Endothelial cell of umbilical vein (primary cell): Measurements from ENCODE around the gene TRMT2A. TPM values are rescaled to one million over a fixed set of nuclear protein-coding genes. Genes with fewer than 3 reads are reported as not detected.
"Not testable (repeated sequence)": the region's sequence is repeated elsewhere in the genome, so short reads cannot be mapped to it uniquely, and the experiment has no call there.

Experiments used
- BruUV-seq: library from RNA; stranded (reverse); fragments of 400-500 nt; replicated peaks from 2 replicates; lab custom pipeline; 2021; lab: Mats Ljungman, UMichigan
- CTCF ChIA-PET: fragments of 300-600, 350-600 bp; sonication (Branson Sonifier 250); formaldehyde crosslinking; loops from one replicate; lab custom pipeline; 2021; ENCODE audit warnings: antibody characterized with exemption, inconsistent platforms; lab: Charles Lee
- POLR2A ChIA-PET: fragments of 300-600, 350-600 bp; sonication (Branson Sonifier 250); formaldehyde crosslinking; loops from one replicate; lab custom pipeline; 2021; ENCODE audit warnings: antibody characterized with exemption, inconsistent platforms; lab: Charles Lee
- DNase-seq: peaks from one replicate; pipeline ENCODE4 v3.0.0-alpha.2; 2011; ENCODE audit warnings: low read depth, low spot score
- FAIRE-seq: peaks from 2 replicates; lab custom pipeline; 2011; peaks lifted over from hg19 to GRCh38; lab: Jason Lieb, UNC
- H2AFZ ChIP-seq: 2 replicates; pipeline ENCODE4 v1.6.0; 2012; ENCODE audit warnings: low read depth, low read length, control low read depth, inconsistent platforms
- H3K27ac ChIP-seq: 2 replicates; pipeline ENCODE4 v1.5.1; 2011; ENCODE audit warnings: low read depth, mild to moderate bottlenecking, control low read depth, low read length, moderate library complexity; ENCODE audit not compliant: insufficient read depth
- H3K27me3 ChIP-seq, 2 experiments: 2 replicates each; pipeline versions ENCODE4 v1.6.0 to v1.6.1; 2011; ENCODE audit warnings: low read length in 2 of 2, mixed read lengths in 1 of 2; ENCODE audit not compliant: control insufficient read depth in 2 of 2, insufficient read depth in 2 of 2
- H3K36me3 ChIP-seq, 2 experiments: 2 replicates in 1 of 2; 3 replicates in 1 of 2; pipeline ENCODE4 v1.5.1; 2011; ENCODE audit warnings: low read length in 2 of 2, mild to moderate bottlenecking in 1 of 2, moderate library complexity in 1 of 2; ENCODE audit not compliant: control insufficient read depth in 2 of 2, insufficient read depth in 2 of 2; ENCODE audit errors: extremely low read depth in 1 of 2
- H3K4me1 ChIP-seq: 3 replicates; pipeline ENCODE4 v1.5.1; 2011; ENCODE audit warnings: mild to moderate bottlenecking, low read length; ENCODE audit not compliant: control insufficient read depth, insufficient read depth; ENCODE audit errors: extremely low read depth
- H3K4me2 ChIP-seq: 2 replicates; pipeline ENCODE4 v1.6.1; 2011; ENCODE audit warnings: low read length, control low read depth, mixed read lengths; ENCODE audit not compliant: insufficient read depth
- H3K4me3 ChIP-seq, 3 experiments: fragments of 200-600 bp in 1 of 3; sonication (generic), shearing (Covaris generic) in 1 of 3; replicated peaks in 1 of 3; 2 replicates each; pipeline ENCODE4 v1.5.1; 2011 to 2016; ENCODE audit warnings: control low read depth in 3 of 3, low read length in 3 of 3, mild to moderate bottlenecking in 2 of 3, inconsistent platforms in 1 of 3, low read depth in 1 of 3, moderate library complexity in 1 of 3; ENCODE audit not compliant: insufficient read depth in 1 of 3
- H3K79me2 ChIP-seq: 2 replicates; pipeline ENCODE4 v1.6.0; 2012; ENCODE audit warnings: low read length, inconsistent platforms; ENCODE audit not compliant: control insufficient read depth, insufficient read depth
- H3K9ac ChIP-seq: replicated peaks from 2 replicates; pipeline ENCODE3; 2011; ENCODE audit warnings: low read length, control low read depth; ENCODE audit not compliant: insufficient read depth; ENCODE audit errors: extremely low read depth
- H3K9me1 ChIP-seq: replicated peaks from 3 replicates; pipeline ENCODE4 v1.6.0; 2011; ENCODE audit warnings: mild to moderate bottlenecking, low read length; ENCODE audit not compliant: control insufficient read depth, insufficient read depth; ENCODE audit errors: extremely low read depth
- H3K9me3 ChIP-seq: replicated peaks from 2 replicates; pipeline ENCODE4 v1.5.1; 2012; ENCODE audit warnings: low read length, inconsistent platforms; ENCODE audit not compliant: control insufficient read depth, insufficient read depth
- H4K20me1 ChIP-seq: replicated peaks from 2 replicates; pipeline ENCODE3; 2011; ENCODE audit warnings: mild to moderate bottlenecking, low read length; ENCODE audit not compliant: control insufficient read depth, insufficient read depth; ENCODE audit errors: extremely low read depth
- EZH2 ChIP-seq: IDR thresholded peaks from 2 replicates; pipeline ENCODE4 v1.6.1; 2012; ENCODE audit warnings: borderline replicate concordance, low read depth, mild to moderate bottlenecking, moderate library complexity, low read length, inconsistent platforms; ENCODE audit not compliant: severe bottlenecking
- FOS ChIP-seq: IDR thresholded peaks from 2 replicates; pipeline ENCODE4 v1.6.1; 2011; ENCODE audit warnings: mild to moderate bottlenecking, low read length, moderate library complexity, borderline replicate concordance; ENCODE audit not compliant: insufficient read depth
- GATA2 ChIP-seq: IDR thresholded peaks from 2 replicates; pipeline ENCODE4 v1.7.0; 2011; ENCODE audit warnings: low read depth, mild to moderate bottlenecking, moderate library complexity, mixed read lengths, low read length; ENCODE audit not compliant: insufficient read length, insufficient read depth
- JUN ChIP-seq: IDR thresholded peaks from 2 replicates; pipeline ENCODE4 v1.6.1; 2011; ENCODE audit warnings: borderline replicate concordance, low read depth; ENCODE audit not compliant: insufficient read length, insufficient read depth
- MYC ChIP-seq: IDR thresholded peaks from one replicate; pipeline ENCODE4 v1.6.1; 2011; ENCODE audit warnings: mild to moderate bottlenecking, low read depth, low read length
- POLR2A ChIP-seq: IDR thresholded peaks from 2 replicates; pipeline ENCODE4 v1.6.1; 2012; ENCODE audit warnings: low read depth, mild to moderate bottlenecking, control low read depth, low read length
- POLR2AphosphoS5 ChIP-seq: IDR thresholded peaks from 2 replicates; pipeline ENCODE4 v1.6.1; 2012; ENCODE audit warnings: low read depth, mild to moderate bottlenecking, control low read depth, low read length, moderate library complexity; ENCODE audit not compliant: insufficient read depth
- dilution Hi-C: fragments of 300-500 bp; cut with MboI; formaldehyde crosslinking; loops from one replicate; pipeline ENCODE4 v1.15.0; 2019; ENCODE audit warnings: low sequenced_read_pairs; ENCODE audit not compliant: extremely low pct_ligation_motif_present
- intact Hi-C: fragments of 100-400 bp; cut with micrococcal nuclease; formaldehyde crosslinking; loops from one replicate; pipeline ENCODE4 v1.10.0; 2022
- polyA plus RNA-seq, 4 experiments: library from polyadenylated mRNA; depleted of rRNA in 3 of 4; stranded (reverse) in 3 of 4; unstranded in 1 of 4; fragments of >200 nt; gene quantifications; 2 replicates each; pipeline versions ENCODE4 v1.2.1 to v1.2.3, GENCODE V29; 2011 to 2012; ENCODE audit warnings: missing spikeins in 1 of 4
- total RNA-seq: library from RNA; stranded (reverse); gene quantifications from 2 replicates; pipeline ENCODE4 v1.2.3, GENCODE V29; 2021
- TF ChIP-seq, protein P1 (sequence below): IDR thresholded peaks from 2 replicates; pipeline ENCODE4 v1.6.1; 2011; ENCODE audit not compliant: insufficient read depth, insufficient read length
- TF ChIP-seq, protein P2 (sequence below), 2 donors: IDR thresholded peaks; 1 replicate in 1 of 2; 2 replicates in 1 of 2; pipeline ENCODE4 v1.5.1; 2011; ENCODE audit warnings: low read length in 2 of 2, mild to moderate bottlenecking in 2 of 2, moderate library complexity in 2 of 2, control low read depth in 1 of 2, inconsistent platforms in 1 of 2, low read depth in 1 of 2; ENCODE audit not compliant: insufficient read depth in 1 of 2; ENCODE audit errors: extremely low read depth in 1 of 2

TRMT2A gene
- total and polyA plus RNA-seq, 2 donors (not counting 3 experiments of a cell fraction or from before 2014, with no cell fraction given): 51.2 to 61.9 TPM

DNA sequence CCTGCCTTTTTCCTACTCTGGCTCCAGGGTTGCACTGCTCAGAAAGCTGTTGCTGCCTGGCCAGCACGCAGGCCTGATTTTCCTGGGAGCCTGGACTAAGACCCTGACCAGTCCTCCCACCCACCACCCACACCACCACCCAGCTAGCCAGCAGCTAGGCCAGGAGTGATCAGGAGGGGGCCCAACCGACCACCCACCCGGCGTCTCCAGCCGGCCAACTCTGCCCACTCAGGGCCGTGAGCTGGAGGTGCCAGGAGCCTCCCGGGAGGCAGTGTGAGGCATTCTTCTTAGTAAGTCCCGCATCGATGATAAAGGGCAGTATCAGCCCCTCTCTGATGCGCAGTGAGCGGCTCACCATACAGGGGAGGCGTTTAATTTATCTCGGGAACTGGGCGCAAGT is 42.5 kb upstream of the TRMT2A start:
- H3K4me2 ChIP-seq, H3K36me3 ChIP-seq, H4K20me1 ChIP-seq, dilution Hi-C loops, H3K4me1 ChIP-seq, BruUV-seq, H3K4me3 ChIP-seq, H3K27ac ChIP-seq, H3K79me2 ChIP-seq, H3K9ac ChIP-seq, H2AFZ ChIP-seq, H3K9me3 ChIP-seq, DNase-seq, H3K27me3 ChIP-seq, FAIRE-seq, H3K9me1 ChIP-seq: not testable (repeated sequence)
- intact Hi-C loops: loop anchor here (5.0 kb wide), 2 partner anchors 48 to 298 kb away; no protein-coding TSS in a partner anchor
- ChIA-PET CTCF (interaction anchor here (0.6 to 1.9 kb wide), 5 partner anchors 68 to 366 kb away, joined by 3 to 7 read pairs (median 3); no protein-coding TSS in a partner anchor), POLR2A (interaction anchor here (0.6 kb wide), 1 partner anchor 32 kb away, joined by 3 read pairs; no protein-coding TSS in a partner anchor)

DNA sequence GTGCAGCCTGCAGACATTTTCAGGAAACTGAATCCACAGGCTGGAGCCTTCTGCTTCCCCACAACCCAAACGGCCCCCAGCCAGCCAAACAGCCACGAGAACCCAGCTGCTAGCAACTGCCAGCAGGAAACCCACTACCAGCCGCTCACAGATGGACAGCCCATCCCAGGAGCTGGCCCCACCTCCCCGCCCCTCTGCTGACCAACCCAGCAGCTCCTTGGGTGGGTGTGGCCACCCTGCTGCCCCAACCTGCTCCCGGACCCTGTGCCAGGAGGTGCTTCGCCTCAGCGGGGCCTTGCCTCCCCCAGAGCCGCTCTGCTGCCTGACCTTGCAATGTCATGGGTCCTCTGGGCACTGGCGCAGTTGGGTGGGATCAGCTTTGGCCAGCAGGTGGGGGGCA is 42.0 kb upstream of the TRMT2A start:
- dilution Hi-C loops: no loop called here
- Histone ChIP-seq H4K20me1 (no peaks in the 10 kb centered on the region), H3K79me2 (no peaks in the 10 kb centered on the region), H3K4me1 (peaks cover 5% of the 10 kb centered on the region), H3K27ac (no peak overlapping the region), H3K36me3 (no peaks in the 10 kb centered on the region), H3K9me3 (no peaks in the 10 kb centered on the region), H3K27me3 (no peaks in the 10 kb centered on the region), H3K4me3 (no peak overlapping the region), H3K9ac (no peak overlapping the region), H3K4me2 (no peak overlapping the region), H3K9me1 (no peaks in the 10 kb centered on the region), H2AFZ (no peak overlapping the region)
- ChIA-PET POLR2A (no interaction called here), CTCF (interaction anchor here (1.1 to 1.9 kb wide), 3 partner anchors 68 to 125 kb away, joined by 3 to 7 read pairs (median 6); no protein-coding TSS in a partner anchor)
- DNase-seq (no peak), FAIRE-seq (no peak)
- intact Hi-C loops: loop anchor here (5.0 kb wide), 2 partner anchors 48 to 298 kb away; no protein-coding TSS in a partner anchor
- TF ChIP-seq GATA2 (no peak), FOS (no peak), MYC (no peak), POLR2A (no peak), JUN (no peak), EZH2 (no peak), POLR2AphosphoS5 (no peak)
- TF ChIP-seq, protein P1, sequence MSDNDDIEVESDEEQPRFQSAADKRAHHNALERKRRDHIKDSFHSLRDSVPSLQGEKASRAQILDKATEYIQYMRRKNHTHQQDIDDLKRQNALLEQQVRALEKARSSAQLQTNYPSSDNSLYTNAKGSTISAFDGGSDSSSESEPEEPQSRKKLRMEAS: no peak
- TF ChIP-seq, protein P2, sequence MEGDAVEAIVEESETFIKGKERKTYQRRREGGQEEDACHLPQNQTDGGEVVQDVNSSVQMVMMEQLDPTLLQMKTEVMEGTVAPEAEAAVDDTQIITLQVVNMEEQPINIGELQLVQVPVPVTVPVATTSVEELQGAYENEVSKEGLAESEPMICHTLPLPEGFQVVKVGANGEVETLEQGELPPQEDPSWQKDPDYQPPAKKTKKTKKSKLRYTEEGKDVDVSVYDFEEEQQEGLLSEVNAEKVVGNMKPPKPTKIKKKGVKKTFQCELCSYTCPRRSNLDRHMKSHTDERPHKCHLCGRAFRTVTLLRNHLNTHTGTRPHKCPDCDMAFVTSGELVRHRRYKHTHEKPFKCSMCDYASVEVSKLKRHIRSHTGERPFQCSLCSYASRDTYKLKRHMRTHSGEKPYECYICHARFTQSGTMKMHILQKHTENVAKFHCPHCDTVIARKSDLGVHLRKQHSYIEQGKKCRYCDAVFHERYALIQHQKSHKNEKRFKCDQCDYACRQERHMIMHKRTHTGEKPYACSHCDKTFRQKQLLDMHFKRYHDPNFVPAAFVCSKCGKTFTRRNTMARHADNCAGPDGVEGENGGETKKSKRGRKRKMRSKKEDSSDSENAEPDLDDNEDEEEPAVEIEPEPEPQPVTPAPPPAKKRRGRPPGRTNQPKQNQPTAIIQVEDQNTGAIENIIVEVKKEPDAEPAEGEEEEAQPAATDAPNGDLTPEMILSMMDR (IDR thresholded peaks at IDR 0.05; ENCODE audit: extremely low read depth in 1 of 2, insufficient read depth in 1 of 2, low read depth in 1 of 2, low read length in 2 of 2): no peak
- BruUV-seq: no TSS peak
